H1 (cell line): Measurements from ENCODE around the gene FOXK1. TPM values are rescaled to one million over a fixed set of nuclear protein-coding genes. Genes with fewer than 3 reads are reported as not detected.

Experiments used
- CTCF ChIA-PET: fragments of 300-600 bp; sonication (Branson Sonifier 250); formaldehyde crosslinking; loops from one replicate; lab custom pipeline; 2021; ENCODE audit not compliant: partially characterized antibody; lab: Charles Lee
- POLR2A ChIA-PET: fragments of 300-600 bp; sonication (Branson Sonifier 250); formaldehyde crosslinking; loops from one replicate; lab custom pipeline; 2021; ENCODE audit warnings: inconsistent platforms; ENCODE audit not compliant: partially characterized antibody; lab: Charles Lee
- DNase-seq, 2 experiments: peaks; one replicate each; pipeline versions ENCODE4 v3.0.0 to v3.0.0-alpha.2; 2010 to 2022; ENCODE audit warnings: low spot score in 2 of 2, low read depth in 1 of 2, mixed read lengths in 1 of 2
- FAIRE-seq: peaks from 2 replicates; lab custom pipeline; 2011; peaks lifted over from hg19 to GRCh38; lab: Jason Lieb, UNC
- H2AFZ ChIP-seq: 2 replicates; pipeline ENCODE4 v1.8.1; 2012; ENCODE audit warnings: low read length, inconsistent platforms
- H2AK5ac ChIP-seq: 2 replicates; pipeline ENCODE4 v1.6.1; 2013; ENCODE audit warnings: low read depth, low read length
- H2BK120ac ChIP-seq: replicated peaks from 2 replicates; pipeline ENCODE3; 2013; ENCODE audit warnings: low read depth, low read length, inconsistent platforms
- H2BK12ac ChIP-seq: 2 replicates; pipeline ENCODE4 v1.6.1; 2013; ENCODE audit warnings: low read depth, low read length
- H2BK15ac ChIP-seq: 2 replicates; pipeline ENCODE4 v1.6.1; 2013; ENCODE audit warnings: low read length
- H2BK20ac ChIP-seq: 2 replicates; pipeline ENCODE4 v1.6.1; 2013; ENCODE audit warnings: low read length
- H2BK5ac ChIP-seq: 2 replicates; pipeline ENCODE4 v1.6.1; 2013; ENCODE audit warnings: low read depth, low read length
- H3K14ac ChIP-seq: 2 replicates; pipeline ENCODE4 v1.6.1; 2013; ENCODE audit warnings: inconsistent platforms; ENCODE audit not compliant: insufficient read length
- H3K18ac ChIP-seq: 2 replicates; pipeline ENCODE4 v1.6.1; 2013; ENCODE audit warnings: low read length; ENCODE audit errors: extremely low read depth
- H3K23ac ChIP-seq: 2 replicates; pipeline ENCODE4 v1.6.1; 2013; ENCODE audit warnings: inconsistent platforms; ENCODE audit not compliant: insufficient read length
- H3K23me2 ChIP-seq: 2 replicates; pipeline ENCODE4 v1.6.1; 2013; ENCODE audit warnings: low read depth, low read length
- H3K27ac ChIP-seq: 2 replicates; pipeline ENCODE4 v1.6.1; 2011; ENCODE audit warnings: low read depth, low read length, inconsistent platforms
- H3K27me3 ChIP-seq, 4 experiments: replicated peaks in 1 of 4; 1 replicate in 1 of 4; 2 replicates in 3 of 4; pipeline versions ENCODE4 v1.6.1 to v1.8.1; 2011 to 2013; ENCODE audit warnings: low read length in 3 of 4, mild to moderate bottlenecking in 3 of 4, inconsistent platforms in 2 of 4, mixed read lengths in 2 of 4, moderate library complexity in 1 of 4; ENCODE audit not compliant: control insufficient read depth in 3 of 4, insufficient read depth in 3 of 4; ENCODE audit errors: extremely low read depth in 1 of 4
- H3K36me3 ChIP-seq, 4 experiments: 2 replicates each; pipeline versions ENCODE4 v1.6.1 to v1.8.1; 2011 to 2013; ENCODE audit warnings: mild to moderate bottlenecking in 4 of 4, low read length in 3 of 4, moderate library complexity in 2 of 4, control low read depth in 1 of 4, inconsistent platforms in 1 of 4; ENCODE audit not compliant: insufficient read depth in 4 of 4, control insufficient read depth in 2 of 4
- H3K4ac ChIP-seq: replicated peaks from 2 replicates; pipeline ENCODE3; 2013; ENCODE audit warnings: low read length, low read depth, mixed read lengths, inconsistent platforms; ENCODE audit not compliant: insufficient read length
- H3K4me1 ChIP-seq, 4 experiments: replicated peaks in 1 of 4; 1 replicate in 1 of 4; 2 replicates in 3 of 4; pipeline versions ENCODE4 v1.6.1 to v1.8.1; 2011 to 2013; ENCODE audit warnings: low read length in 3 of 4, inconsistent platforms in 2 of 4, mixed read lengths in 1 of 4; ENCODE audit not compliant: insufficient read depth in 4 of 4, control insufficient read depth in 3 of 4
- H3K4me2 ChIP-seq, 2 experiments: 2 replicates each; pipeline versions ENCODE4 v1.6.1 to v1.8.1; 2011 to 2013; ENCODE audit warnings: low read depth in 2 of 2, low read length in 2 of 2, control low read depth in 1 of 2, inconsistent platforms in 1 of 2, mild to moderate bottlenecking in 1 of 2; ENCODE audit not compliant: insufficient read depth in 1 of 2
- H3K4me3 ChIP-seq, 4 experiments: fragments of 200-600, 300-600 bp in 1 of 4; sonication (generic), shearing (Covaris generic), sonication (Bioruptor Twin) in 1 of 4; 2 replicates each; pipeline versions ENCODE4 v1.5.1 to v1.8.1; 2011 to 2016; ENCODE audit warnings: low read length in 4 of 4, low read depth in 3 of 4, control low read depth in 2 of 4, inconsistent platforms in 2 of 4, mild to moderate bottlenecking in 2 of 4, mixed read lengths in 1 of 4, moderate library complexity in 1 of 4; ENCODE audit not compliant: insufficient read depth in 2 of 4; ENCODE audit errors: extremely low read depth in 1 of 4
- H3K56ac ChIP-seq: replicated peaks from 2 replicates; pipeline ENCODE3; 2013; ENCODE audit warnings: low read depth, mild to moderate bottlenecking, mixed read lengths, low read length, inconsistent platforms; ENCODE audit not compliant: insufficient read length
- H3K79me1 ChIP-seq: 2 replicates; pipeline ENCODE4 v1.6.1; 2013; ENCODE audit warnings: low read depth, low read length, control low read depth
- H3K79me2 ChIP-seq, 2 experiments: 2 replicates each; pipeline versions ENCODE4 v1.6.1 to v1.8.1; 2012 to 2013; ENCODE audit warnings: low read length in 2 of 2, mild to moderate bottlenecking in 2 of 2, inconsistent platforms in 1 of 2; ENCODE audit not compliant: insufficient read depth in 2 of 2, control insufficient read depth in 1 of 2
- H3K9ac ChIP-seq, 4 experiments: replicated peaks in 1 of 4; 1 replicate in 1 of 4; 2 replicates in 3 of 4; pipeline versions ENCODE4 v1.6.1 to v1.8.1; 2011 to 2013; ENCODE audit warnings: low read depth in 3 of 4, low read length in 3 of 4, control low read depth in 2 of 4, mild to moderate bottlenecking in 2 of 4, moderate library complexity in 2 of 4, inconsistent platforms in 1 of 4; ENCODE audit errors: extremely low read depth in 1 of 4
- H3K9me3 ChIP-seq, 2 experiments: 2 replicates each; pipeline versions ENCODE4 v1.6.1 to v1.8.1; 2012 to 2013; ENCODE audit warnings: mild to moderate bottlenecking in 2 of 2, moderate library complexity in 2 of 2, control low read depth in 1 of 2, inconsistent platforms in 1 of 2, low read depth in 1 of 2, low read length in 1 of 2, mixed read lengths in 1 of 2; ENCODE audit not compliant: insufficient read depth in 2 of 2
- H4K20me1 ChIP-seq, 2 experiments: replicated peaks in 1 of 2; 2 replicates each; pipeline versions ENCODE3 to v1.8.1; 2011 to 2013; ENCODE audit warnings: inconsistent platforms in 2 of 2, low read length in 2 of 2, mild to moderate bottlenecking in 1 of 2; ENCODE audit not compliant: insufficient read depth in 2 of 2, control insufficient read depth in 1 of 2
- H4K5ac ChIP-seq: 2 replicates; pipeline ENCODE4 v1.6.1; 2013; ENCODE audit warnings: low read length, low read depth, mixed read lengths, inconsistent platforms; ENCODE audit not compliant: insufficient read length
- H4K8ac ChIP-seq: 2 replicates; pipeline ENCODE4 v1.8.0; 2013; ENCODE audit warnings: mild to moderate bottlenecking, moderate library complexity, low read length, inconsistent platforms; ENCODE audit not compliant: insufficient read depth; ENCODE audit errors: extremely low read depth
- H4K91ac ChIP-seq: replicated peaks from 2 replicates; pipeline ENCODE3; 2013; ENCODE audit warnings: low read length, mixed read lengths, inconsistent platforms; ENCODE audit not compliant: insufficient read length
- BRCA1 ChIP-seq: IDR thresholded peaks from 2 replicates; pipeline ENCODE4 v1.6.1; 2012; ENCODE audit warnings: low read depth, low read length, improper control_type of control experiment
- EP300 ChIP-seq, 2 experiments: IDR thresholded peaks; 1 replicate in 1 of 2; 2 replicates in 1 of 2; pipeline ENCODE4 v1.6.1; 2011 to 2012; ENCODE audit warnings: low read depth in 2 of 2, low read length in 2 of 2, mild to moderate bottlenecking in 2 of 2, borderline replicate concordance in 1 of 2, inconsistent platforms in 1 of 2, moderate library complexity in 1 of 2
- MAX ChIP-seq: IDR thresholded peaks from 2 replicates; pipeline ENCODE4 v1.6.1; 2012; ENCODE audit warnings: inconsistent platforms
- PHF8 ChIP-seq: fragments of 200-600 bp; sonication (generic); conservative IDR thresholded peaks from 2 replicates; pipeline ENCODE4 v1.7.1; 2012; ENCODE audit warnings: low read depth, mild to moderate bottlenecking, inconsistent platforms, low read length, moderate library complexity
- SIRT6 ChIP-seq: IDR thresholded peaks from one replicate; pipeline ENCODE4 v1.7.1; 2012; ENCODE audit warnings: low read length, inconsistent platforms
- SUZ12 ChIP-seq: fragments of 200-600 bp; sonication (generic); IDR thresholded peaks from 2 replicates; pipeline ENCODE4 v1.6.1; 2012; ENCODE audit warnings: mild to moderate bottlenecking, inconsistent platforms, low read length, moderate library complexity, mixed read lengths
- WGBS, 2 experiments: shearing (Covaris generic) in 1 of 2; methylation state at CpG; one replicate each; pipeline versions ENCODE4 v1.1.6 to v1.1.7; 2013 to 2015; ENCODE audit warnings: low lambda C conversion rate in 2 of 2, mixed read lengths in 2 of 2, inconsistent platforms in 1 of 2, low coverage in 1 of 2, missing lambda C conversion rate in 1 of 2; ENCODE audit not compliant: insufficient replicate concordance in 2 of 2, insufficient coverage in 1 of 2, insufficient read length in 1 of 2; ENCODE audit errors: extremely low coverage in 1 of 2, missing lambda C conversion rate in 1 of 2; 5-methylcytosine and 5-hydroxymethylcytosine counted together
- polyA plus RNA-seq, 7 experiments: library from polyadenylated mRNA; depleted of rRNA in 3 of 7; stranded (reverse) in 5 of 7; unstranded in 2 of 7; fragments of >200 nt in 5 of 7; fragments of 200-250 nt in 2 of 7; gene quantifications; 1 replicate in 5 of 7; 2 replicates in 1 of 7; 4 replicates in 1 of 7; pipeline versions ENCODE4 v1.2.1 to v1.2.3, GENCODE V29; 2011 to 2013; ENCODE audit warnings: missing spikeins in 2 of 7, mixed read lengths in 2 of 7
- total RNA-seq: library from RNA; stranded (reverse); fragmentation: NEBNext Ultra II Directional; extraction: Animal tissue kit (Norgen Biotek cat#: 25700); gene quantifications from 2 replicates; pipeline ENCODE4 v1.2.1, GENCODE V29; 2021
- TF ChIP-seq, protein P1 (sequence below): IDR thresholded peaks from 2 replicates; pipeline ENCODE4 v1.6.1; 2012; ENCODE audit warnings: inconsistent platforms
- TF ChIP-seq, protein P2 (sequence below): IDR thresholded peaks from 2 replicates; pipeline ENCODE4 v1.6.1; 2012; ENCODE audit warnings: low read length, inconsistent platforms

FOXK1 gene
- total and polyA plus RNA-seq, 2 of the 8 experiments (the other 6 are each of a cell fraction or from before 2014, with no cell fraction given), result 2.0 to 8.5 TPM

DNA sequence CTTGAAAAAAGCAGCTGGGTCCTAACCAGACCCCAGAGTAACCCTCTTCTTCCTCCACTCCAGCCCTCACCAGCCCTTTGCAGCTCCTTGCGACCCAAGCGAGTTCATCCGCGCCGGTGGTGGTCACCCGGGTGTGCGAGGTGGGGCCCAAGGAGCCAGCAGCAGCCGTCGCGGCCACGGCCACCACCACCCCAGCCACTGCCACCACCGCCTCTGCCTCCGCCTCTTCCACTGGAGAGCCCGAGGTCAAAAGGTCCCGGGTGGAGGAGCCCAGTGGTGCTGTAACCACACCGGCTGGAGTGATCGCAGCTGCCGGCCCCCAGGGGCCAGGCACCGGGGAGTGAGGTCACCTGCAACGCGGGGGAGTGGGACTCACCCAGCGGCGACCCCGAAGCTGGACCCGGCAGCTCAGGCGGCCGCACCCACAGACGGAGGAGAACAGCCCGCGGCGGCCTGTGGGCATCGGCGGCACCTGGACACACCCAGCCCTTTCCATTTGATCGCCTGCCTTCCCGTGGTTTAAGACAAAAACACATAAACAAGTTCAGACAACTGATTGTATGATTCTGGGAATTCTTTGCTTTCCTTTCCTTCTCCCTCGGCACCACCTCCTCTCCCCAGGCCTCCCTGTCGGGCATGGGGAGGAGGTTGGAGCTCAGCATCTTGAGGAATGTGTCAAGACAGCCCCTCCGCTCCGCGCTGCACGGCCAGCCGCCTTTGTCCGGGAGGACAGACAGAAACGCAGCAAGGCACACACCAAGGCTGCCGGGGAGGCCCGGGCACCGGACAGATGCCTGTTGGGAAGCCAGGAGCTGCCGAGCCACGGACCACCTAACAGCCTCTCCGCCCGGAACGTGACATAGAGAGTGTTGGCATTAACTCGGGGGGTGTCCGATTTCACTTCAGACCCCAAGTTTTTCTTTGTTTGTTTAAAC lies 80.3 kb downstream of the FOXK1 start:
- H3K4ac ChIP-seq, result no peak overlapping the region
- no peak overlapping the region for H2BK20ac ChIP-seq
- no peaks in the 10 kb centered on the region for H3K79me1 ChIP-seq
- peaks cover 0 to 3% of the 10 kb centered on the region in 2 experiments for H4K20me1 ChIP-seq
- no peak overlapping the region for H3K4me3 ChIP-seq
- H2AK5ac ChIP-seq, result no peak overlapping the region
- H4K91ac ChIP-seq, result no peak overlapping the region
- no peak overlapping the region for H2BK120ac ChIP-seq
- H3K18ac ChIP-seq, result no peak overlapping the region
- DNase-seq, result no peak
- no peaks in the 10 kb centered on the region for H3K4me1 ChIP-seq
- H3K27ac ChIP-seq, result no peak overlapping the region
- H3K9ac ChIP-seq, result no peak overlapping the region
- H2BK12ac ChIP-seq, result no peak overlapping the region
- H3K56ac ChIP-seq, result no peak overlapping the region
- H3K36me3 ChIP-seq, result peaks cover 0 to 5% (median 0%) of the 10 kb centered on the region in 4 experiments; a peak in 2 of 8 replicates
- H2AFZ ChIP-seq, result no peak overlapping the region
- no peaks in the 10 kb centered on the region for H3K27me3 ChIP-seq
- no peak overlapping the region for H2BK15ac ChIP-seq
- WGBS, 2 experiments, result 91% methylated on average over 39 of the region's 54 CpGs; no CpG with 5 or more reads in 1 of the 2 experiments
- H3K14ac ChIP-seq, result no peak overlapping the region
- no peaks in the 10 kb centered on the region for H3K23me2 ChIP-seq
- no peak overlapping the region for H4K5ac ChIP-seq
- no peak for FAIRE-seq
- no peaks in the 10 kb centered on the region for H3K9me3 ChIP-seq
- H4K8ac ChIP-seq, result no peak overlapping the region
- POLR2A ChIA-PET, result no interaction called here
- H3K79me2 ChIP-seq, result no peaks in the 10 kb centered on the region
- CTCF ChIA-PET, result interaction anchor here (1.1 to 1.9 kb wide), 3 partner anchors 8 to 36 kb away, joined by 3 to 5 read pairs (median 5); partner anchors contain the start of gene AP5Z1
- no peak overlapping the region for H2BK5ac ChIP-seq
- H3K23ac ChIP-seq, result no peak overlapping the region
- H3K4me2 ChIP-seq, result no peak overlapping the region
- no peak for TF ChIP-seq BRCA1
- TF ChIP-seq MAX, result no peak
- TF ChIP-seq, protein P1, sequence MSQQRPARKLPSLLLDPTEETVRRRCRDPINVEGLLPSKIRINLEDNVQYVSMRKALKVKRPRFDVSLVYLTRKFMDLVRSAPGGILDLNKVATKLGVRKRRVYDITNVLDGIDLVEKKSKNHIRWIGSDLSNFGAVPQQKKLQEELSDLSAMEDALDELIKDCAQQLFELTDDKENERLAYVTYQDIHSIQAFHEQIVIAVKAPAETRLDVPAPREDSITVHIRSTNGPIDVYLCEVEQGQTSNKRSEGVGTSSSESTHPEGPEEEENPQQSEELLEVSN, result no peak
- TF ChIP-seq PHF8, result no peak
- TF ChIP-seq SIRT6, result no peak
- no peak for TF ChIP-seq EP300 (IDR thresholded peaks at IDR 0.05; ENCODE audit: borderline replicate concordance in 1 of 2, low read depth in 2 of 2, low read length in 2 of 2)
- no peak for TF ChIP-seq SUZ12
- TF ChIP-seq, protein P2, sequence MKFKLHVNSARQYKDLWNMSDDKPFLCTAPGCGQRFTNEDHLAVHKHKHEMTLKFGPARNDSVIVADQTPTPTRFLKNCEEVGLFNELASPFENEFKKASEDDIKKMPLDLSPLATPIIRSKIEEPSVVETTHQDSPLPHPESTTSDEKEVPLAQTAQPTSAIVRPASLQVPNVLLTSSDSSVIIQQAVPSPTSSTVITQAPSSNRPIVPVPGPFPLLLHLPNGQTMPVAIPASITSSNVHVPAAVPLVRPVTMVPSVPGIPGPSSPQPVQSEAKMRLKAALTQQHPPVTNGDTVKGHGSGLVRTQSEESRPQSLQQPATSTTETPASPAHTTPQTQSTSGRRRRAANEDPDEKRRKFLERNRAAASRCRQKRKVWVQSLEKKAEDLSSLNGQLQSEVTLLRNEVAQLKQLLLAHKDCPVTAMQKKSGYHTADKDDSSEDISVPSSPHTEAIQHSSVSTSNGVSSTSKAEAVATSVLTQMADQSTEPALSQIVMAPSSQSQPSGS, result no peak
